Common myeloid progenitor, CD34-positive (primary cell): Measurements from ENCODE around the gene EPN3.

Experiments used
- CTCF ChIA-PET: fragments of 350-600 bp; sonication (Branson Sonifier 250); formaldehyde crosslinking; loops from one replicate; lab custom pipeline; 2021; ENCODE audit warnings: antibody characterized with exemption; lab: Charles Lee
- POLR2A ChIA-PET: fragments of 350-600 bp; sonication (Branson Sonifier 250); formaldehyde crosslinking; loops from one replicate; lab custom pipeline; 2021; ENCODE audit warnings: antibody characterized with exemption; lab: Charles Lee
- DNase-seq, 3 donors: peaks; one replicate each; pipeline versions ENCODE4 v3.0.0 to v3.0.0-alpha.2; 2013
- H3K27ac ChIP-seq, 2 experiments: 1 replicate in 1 of 2; 2 replicates in 1 of 2; pipeline ENCODE4 v1.7.0; 2013; ENCODE audit warnings: inconsistent platforms in 2 of 2, low read length in 2 of 2, mild to moderate bottlenecking in 2 of 2, low read depth in 1 of 2, moderate library complexity in 1 of 2; ENCODE audit not compliant: severe bottlenecking in 2 of 2, insufficient read depth in 1 of 2, poor library complexity in 1 of 2
- H3K27me3 ChIP-seq, 5 experiments: replicated peaks in 2 of 5; 1 replicate in 3 of 5; 2 replicates in 2 of 5; pipeline versions ENCODE4 v1.6.1 to v1.7.0; 2013; ENCODE audit warnings: low read length in 4 of 5, mild to moderate bottlenecking in 2 of 5, moderate library complexity in 2 of 5, inconsistent platforms in 1 of 5; ENCODE audit not compliant: insufficient read depth in 5 of 5, control insufficient read depth in 4 of 5
- H3K36me3 ChIP-seq, 4 experiments: 1 replicate in 2 of 4; 2 replicates in 2 of 4; pipeline versions ENCODE4 v1.6.1 to v1.7.0; 2013; ENCODE audit warnings: low read length in 3 of 4, control low read depth in 1 of 4, mild to moderate bottlenecking in 1 of 4; ENCODE audit not compliant: control insufficient read depth in 4 of 4, insufficient read depth in 4 of 4
- H3K4me1 ChIP-seq, 4 experiments: 1 replicate in 3 of 4; 2 replicates in 1 of 4; pipeline versions ENCODE4 v1.6.1 to v1.7.1; 2013; ENCODE audit warnings: low read length in 3 of 4, mild to moderate bottlenecking in 3 of 4, control low read depth in 1 of 4, inconsistent platforms in 1 of 4, moderate library complexity in 1 of 4; ENCODE audit not compliant: control insufficient read depth in 4 of 4, insufficient read depth in 4 of 4; ENCODE audit errors: control extremely low read depth in 1 of 4
- H3K4me3 ChIP-seq, 7 experiments: 1 replicate in 4 of 7; 2 replicates in 3 of 7; pipeline versions ENCODE4 v1.5.1 to v1.7.0; 2013; ENCODE audit warnings: mild to moderate bottlenecking in 7 of 7, low read length in 6 of 7, moderate library complexity in 6 of 7, inconsistent platforms in 2 of 7, low read depth in 2 of 7, control low read depth in 1 of 7; ENCODE audit not compliant: insufficient read depth in 4 of 7, control insufficient read depth in 1 of 7; ENCODE audit errors: extremely low read depth in 1 of 7
- H3K9me3 ChIP-seq, 5 experiments: 1 replicate in 4 of 5; 2 replicates in 1 of 5; pipeline versions ENCODE4 v1.6.1 to v1.7.1; 2013; ENCODE audit warnings: low read length in 4 of 5, mild to moderate bottlenecking in 2 of 5, inconsistent platforms in 1 of 5, low read depth in 1 of 5, moderate library complexity in 1 of 5; ENCODE audit not compliant: control insufficient read depth in 4 of 5, insufficient read depth in 2 of 5; ENCODE audit errors: control extremely low read depth in 1 of 5
- WGBS: methylation state at CpG from one replicate; pipeline ENCODE4 v1.1.5; 2013; ENCODE audit not compliant: insufficient coverage; 5-methylcytosine and 5-hydroxymethylcytosine counted together

The EPN3 gene

GRCh38 chr17:50588391-50589049, 56.0 kb downstream of the EPN3 start:
- H3K36me3 ChIP-seq = no peaks in the 10 kb centered on the region
- CTCF ChIA-PET = interaction anchor here (1.1 to 1.3 kb wide), 2 partner anchors 38 to 56 kb away, joined by 3 read pairs; partner anchors contain the start of gene EPN3
- WGBS = 93% methylated on average over 17 of the region's 18 CpGs
- H3K4me1 ChIP-seq = no peaks in the 10 kb centered on the region
- POLR2A ChIA-PET = interaction anchor here (0.8 kb wide), 1 partner anchor 28 kb away, joined by 3 read pairs; the partner anchor contains the start of gene CACNA1G
- DNase-seq = no peak
- H3K4me3 ChIP-seq = no peak overlapping the region
- no peak overlapping the region for H3K27ac ChIP-seq
- no peaks in the 10 kb centered on the region for H3K9me3 ChIP-seq
- peaks cover 0 to 6% (median 0%) of the 10 kb centered on the region in 5 experiments for H3K27me3 ChIP-seq

- ChIA-PET CTCF (interaction anchor here (1.0 to 1.3 kb wide), 3 partner anchors 38 to 63 kb away, joined by 3 read pairs; partner anchors contain the start of gene EPN3), POLR2A (no interaction called here)
- Histone ChIP-seq H3K36me3 (no peaks in the 10 kb centered on the region), H3K4me3 (no peak overlapping the region), H3K9me3 (no peaks in the 10 kb centered on the region), H3K27ac (no peak overlapping the region), H3K4me1 (no peaks in the 10 kb centered on the region), H3K27me3 (peaks cover 0 to 2% (median 0%) of the 10 kb centered on the region in 5 experiments)
- 82% methylated on average over 10 of the region's 10 CpGs for WGBS
- no peak for DNase-seq
Observed at GRCh38 chr17:50589095-50589705, 56.7 kb downstream of the EPN3 start.

GRCh38 chr17:50590946-50591737, 58.6 kb downstream of the EPN3 start:
- Histone ChIP-seq H3K36me3 (no peaks in the 10 kb centered on the region), H3K4me1 (no peaks in the 10 kb centered on the region), H3K27ac (no peak overlapping the region), H3K9me3 (no peaks in the 10 kb centered on the region), H3K4me3 (no peak overlapping the region), H3K27me3 (peaks cover 0 to 2% (median 0%) of the 10 kb centered on the region in 5 experiments)
- CTCF ChIA-PET = no interaction called here
- 96% methylated on average over 20 of the region's 24 CpGs for WGBS
- POLR2A ChIA-PET = no interaction called here
- no peak for DNase-seq

- CTCF ChIA-PET = interaction anchor here (2.9 kb wide), 1 partner anchor 34 kb away, joined by 8 read pairs; no protein-coding TSS in a partner anchor
Observed at GRCh38 chr17:50593321-50593720, 60.8 kb downstream of the EPN3 start.

More at GRCh38 chr17:50593321-50593720, 60.8 kb downstream of the EPN3 start:
- peaks cover 0 to 2% (median 0%) of the 10 kb centered on the region in 5 experiments for H3K27me3 ChIP-seq
- H3K9me3 ChIP-seq = no peaks in the 10 kb centered on the region
- no peak overlapping the region for H3K27ac ChIP-seq
- WGBS = 82% methylated on average over 5 of the region's 10 CpGs
- H3K4me1 ChIP-seq = no peaks in the 10 kb centered on the region
- DNase-seq = no peak
- no peaks in the 10 kb centered on the region for H3K36me3 ChIP-seq
- POLR2A ChIA-PET = no interaction called here
- H3K4me3 ChIP-seq = no peak overlapping the region
